Renal pelvis (tissue), 4 donors: Measurements from ENCODE around the gene GNG13. TPM values are rescaled to one million over a fixed set of nuclear protein-coding genes. Genes with fewer than 3 reads are reported as not detected.

Source experiments
- DNase-seq: peaks from one replicate; pipeline ENCODE4 v3.0.0-alpha.2; 2013
- polyA plus RNA-seq, 3 donors: library from polyadenylated mRNA; unstranded; fragments of 120-200 nt; gene quantifications; one replicate each; pipeline ENCODE4 v1.2.1, GENCODE V29; 2013; ENCODE audit not compliant: insufficient read length in 3 of 3

The GNG13 gene
- polyA plus RNA-seq, 3 donors: 0.39 to 0.47 (median 0.41) TPM

DNA sequence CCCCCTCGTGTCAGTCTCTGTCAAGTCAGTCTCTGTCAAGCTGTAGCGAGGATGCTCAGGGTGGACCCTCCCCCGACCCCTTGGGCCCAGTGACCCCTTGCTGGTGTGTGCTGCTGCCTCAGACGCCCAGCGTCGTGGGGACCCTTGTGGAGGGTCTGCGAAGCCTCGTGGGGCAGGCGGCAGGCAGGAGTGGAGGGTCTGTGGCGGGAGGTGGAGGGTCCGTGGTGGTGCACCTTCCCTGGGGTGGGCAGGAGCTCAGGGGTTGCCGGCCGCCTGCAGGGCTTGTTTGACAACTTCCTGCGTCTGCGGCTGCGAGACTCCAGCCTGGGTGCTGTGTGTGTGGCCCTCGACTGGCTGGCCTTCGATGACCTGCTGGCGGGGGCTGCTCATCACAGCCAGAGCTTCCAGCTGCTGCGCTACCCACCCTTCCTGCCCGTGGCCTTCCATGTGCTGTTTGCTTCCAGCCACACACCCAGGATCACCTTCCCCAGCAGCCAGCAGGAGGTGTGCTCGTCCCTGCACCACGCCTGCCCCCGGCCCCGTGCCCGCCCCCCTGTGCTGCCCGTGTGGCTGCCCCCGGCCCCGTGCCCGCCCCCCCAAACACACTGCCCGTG, 5.6 kb downstream of the GNG13 start:
- no peak for DNase-seq

DNA sequence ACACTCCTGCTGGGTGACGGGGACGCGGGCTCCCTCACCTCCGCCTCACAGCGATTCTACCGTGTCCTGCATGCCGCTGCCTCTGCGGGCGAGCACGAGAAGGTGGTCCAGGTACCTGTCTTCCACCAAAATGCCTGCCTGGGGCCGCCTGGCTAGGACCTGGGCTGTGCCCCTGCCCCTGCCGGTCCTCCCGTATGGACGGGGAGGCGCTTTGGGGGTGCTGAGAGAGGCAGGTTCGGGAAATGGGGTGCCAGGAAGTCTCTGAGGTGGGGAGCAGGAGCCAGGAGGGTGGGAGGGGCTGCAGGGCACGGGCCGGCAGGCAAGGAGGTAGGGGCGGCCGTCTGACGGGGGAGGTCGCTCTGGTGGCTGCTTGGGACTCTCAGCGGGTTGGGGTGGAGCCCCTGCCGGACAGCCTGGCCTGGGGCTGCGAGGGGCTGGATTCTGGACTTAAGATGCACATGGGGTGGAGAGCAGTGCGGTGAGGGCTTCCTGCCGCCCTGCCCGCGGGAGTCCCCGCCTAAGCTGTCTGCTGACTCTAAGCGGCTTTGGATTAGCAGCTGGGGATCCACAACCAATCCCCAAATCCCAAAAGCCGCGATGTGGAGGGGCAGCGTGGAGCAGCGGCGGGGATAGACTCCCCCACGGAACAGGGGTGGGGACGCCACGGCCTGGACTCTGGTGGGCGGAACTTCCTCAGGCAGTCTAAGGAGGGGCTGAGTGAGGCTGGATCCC, 6.3 kb downstream of the GNG13 start:
- DNase-seq: no peak

DNA sequence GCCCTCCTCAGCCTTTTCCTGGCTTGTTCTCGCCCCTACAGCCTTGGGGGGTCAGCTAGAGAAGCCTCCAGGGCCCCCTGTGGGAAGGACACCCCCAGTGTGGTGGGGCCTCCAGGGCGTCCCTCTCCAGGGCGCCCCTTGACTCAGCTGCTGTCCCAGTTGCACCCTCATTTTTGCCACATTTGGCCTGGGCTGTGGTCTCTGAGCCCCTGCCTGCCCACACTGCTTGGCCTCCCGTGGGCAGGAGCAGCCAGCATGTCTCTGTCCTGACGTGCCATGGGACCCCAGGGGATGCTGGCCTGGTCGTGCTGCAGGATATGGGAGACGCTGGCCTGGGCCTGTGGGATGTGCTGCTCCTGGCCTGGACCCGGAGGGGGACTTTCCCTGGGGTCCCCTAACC, 7.1 kb downstream of the GNG13 start:
- DNase-seq: no peak

DNA sequence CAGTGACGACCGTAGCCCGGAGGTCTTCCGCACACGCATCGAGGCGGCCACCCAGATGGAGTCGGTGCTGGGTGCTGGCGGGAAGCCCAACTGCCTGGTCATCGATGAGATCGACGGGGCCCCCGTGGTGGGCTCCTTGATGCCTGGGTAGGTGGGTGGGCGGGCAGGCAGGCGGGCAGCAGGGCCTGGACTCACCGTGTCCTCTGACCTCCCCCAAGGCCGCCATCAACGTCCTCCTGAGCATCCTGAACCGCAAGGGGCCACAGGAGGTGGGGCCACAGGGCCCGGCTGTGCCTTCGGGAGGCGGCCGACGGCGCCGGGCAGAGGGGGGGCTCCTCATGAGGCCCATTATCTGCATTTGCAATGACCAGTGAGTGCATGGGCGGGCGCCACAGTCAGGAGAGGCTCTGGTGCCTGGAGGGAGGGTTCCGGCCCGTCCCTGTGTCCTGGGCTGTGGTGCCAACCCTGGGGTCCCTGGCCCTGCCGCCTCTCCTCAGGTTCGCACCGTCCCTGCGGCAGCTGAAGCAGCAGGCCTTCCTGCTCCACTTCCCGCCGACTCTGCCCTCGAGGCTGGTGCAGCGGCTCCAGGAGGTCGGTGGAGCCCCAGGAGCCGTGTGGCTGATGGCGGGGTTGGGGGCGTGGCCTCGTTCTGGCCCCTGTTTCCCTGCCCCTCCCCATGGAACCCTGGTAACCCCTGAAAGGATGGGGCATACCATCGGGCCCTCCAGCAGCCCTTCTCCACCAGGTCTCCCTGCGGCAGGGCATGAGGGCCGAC, 8.1 kb downstream of the GNG13 start:
- DNase-seq: no peak

DNA sequence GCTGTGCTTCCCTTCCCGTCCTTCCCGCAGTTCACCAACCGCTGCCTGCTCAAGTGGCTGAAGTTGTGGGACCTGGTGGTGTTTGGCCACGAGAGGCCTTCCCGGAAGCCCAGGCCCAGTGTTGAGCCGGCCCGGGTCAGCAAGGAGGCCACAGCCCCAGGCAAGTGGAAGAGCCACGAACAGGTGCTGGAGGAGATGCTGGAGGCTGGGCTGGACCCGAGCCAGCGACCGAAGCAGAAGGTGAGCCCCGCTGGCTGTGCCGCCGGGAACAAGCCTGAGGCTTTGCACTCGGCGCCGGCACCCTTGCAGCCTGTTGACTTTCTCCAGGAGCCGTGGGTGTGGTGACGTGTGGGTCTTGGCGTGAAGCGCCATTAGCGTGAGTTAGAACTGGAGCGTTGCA, 9.4 kb downstream of the GNG13 start:
- no peak for DNase-seq

DNA sequence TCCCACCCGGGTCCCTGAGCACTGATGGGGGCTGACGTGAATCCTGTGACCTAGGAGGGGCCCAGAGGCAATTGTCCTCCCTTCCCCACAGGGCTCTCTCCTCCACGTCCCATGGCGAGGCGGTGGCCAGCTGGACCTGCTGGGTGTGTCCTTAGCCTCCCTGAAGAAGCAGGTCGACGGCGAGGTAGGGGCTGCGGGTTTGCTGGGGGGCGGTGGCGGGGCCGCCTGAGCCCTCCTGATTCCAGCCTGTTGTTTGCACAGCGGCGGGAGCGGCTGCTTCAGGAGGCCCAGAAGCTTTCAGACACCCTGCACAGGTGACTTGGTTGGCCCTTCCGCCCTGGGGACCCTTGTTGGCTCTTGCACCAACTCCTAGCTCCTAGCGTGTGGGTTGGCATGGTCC, 10.4 kb downstream of the GNG13 start:
- DNase-seq: no peak

DNA sequence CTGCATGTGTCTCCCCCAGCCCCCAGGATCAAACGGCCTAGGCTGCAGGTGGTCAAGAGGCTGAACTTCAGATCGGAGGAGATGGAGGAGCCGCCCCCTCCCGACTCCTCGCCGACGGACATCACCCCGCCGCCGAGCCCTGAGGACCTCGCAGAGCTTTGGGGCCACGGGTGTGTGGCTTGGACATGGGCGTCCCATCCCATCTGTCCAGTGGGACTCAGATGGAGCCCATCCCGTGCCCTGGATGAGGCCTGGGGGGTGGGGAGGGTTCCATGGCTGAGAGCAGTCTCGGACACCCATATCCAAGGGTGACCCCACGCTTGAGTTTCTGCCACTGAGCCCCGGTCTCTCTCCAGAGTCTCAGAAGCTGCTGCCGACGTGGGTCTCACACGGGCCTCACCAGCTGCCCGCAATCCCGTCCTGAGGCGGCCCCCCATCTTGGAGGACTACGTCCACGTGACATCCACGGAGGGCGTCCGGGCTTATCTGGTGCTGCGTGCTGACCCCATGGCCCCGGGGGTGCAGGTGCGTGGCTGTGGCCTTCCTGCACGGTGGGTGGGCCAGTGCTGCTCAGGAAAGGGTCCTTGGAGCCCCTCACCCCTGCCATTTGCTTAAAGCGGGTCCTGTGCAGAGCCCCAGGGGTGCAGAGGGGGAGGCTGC, 11.2 kb downstream of the GNG13 start:
- DNase-seq: no peak

DNA sequence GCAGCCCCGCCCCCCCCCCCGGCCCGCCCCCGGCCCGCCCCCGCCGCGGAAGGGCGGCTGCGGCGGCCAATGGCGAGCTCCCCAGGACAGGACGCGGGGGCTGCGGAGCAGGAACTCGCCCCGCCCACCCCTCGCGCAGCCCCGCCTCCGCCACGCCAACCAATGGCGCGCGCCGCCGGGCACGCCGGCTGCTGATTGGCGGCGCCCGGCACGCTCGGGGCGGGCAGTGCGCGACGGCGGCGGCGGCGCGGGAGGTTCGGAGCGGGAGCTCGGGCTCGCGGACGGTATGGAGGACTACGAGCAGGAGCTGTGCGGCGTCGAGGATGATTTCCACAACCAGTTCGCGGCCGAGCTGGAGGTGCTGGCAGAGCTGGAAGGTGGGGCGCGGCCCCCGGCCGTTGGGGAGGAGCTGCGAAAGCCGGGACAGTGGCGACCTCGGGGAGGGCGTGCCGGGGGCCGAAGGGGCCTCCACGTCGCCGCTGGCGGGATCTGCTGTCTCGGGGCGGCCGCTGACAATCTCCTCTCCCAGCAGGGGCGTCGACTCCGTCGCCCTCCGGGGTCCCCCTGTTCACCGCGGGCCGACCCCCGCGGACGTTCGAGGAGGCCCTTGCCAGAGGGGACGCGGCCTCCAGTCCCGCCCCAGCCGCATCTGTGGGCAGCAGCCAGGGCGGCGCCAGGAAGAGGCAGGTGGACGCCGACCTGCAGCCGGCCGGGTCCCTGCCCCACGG, 12.0 kb downstream of the GNG13 start, which contains the start of gene CHTF18:
Gene CHTF18 (plus strand): TSS at position 222 of the 728 bp plus-strand sequence. CDS start 65 bp downstream, at position 287.
- peak; percentile 91 for DNase-seq

DNA sequence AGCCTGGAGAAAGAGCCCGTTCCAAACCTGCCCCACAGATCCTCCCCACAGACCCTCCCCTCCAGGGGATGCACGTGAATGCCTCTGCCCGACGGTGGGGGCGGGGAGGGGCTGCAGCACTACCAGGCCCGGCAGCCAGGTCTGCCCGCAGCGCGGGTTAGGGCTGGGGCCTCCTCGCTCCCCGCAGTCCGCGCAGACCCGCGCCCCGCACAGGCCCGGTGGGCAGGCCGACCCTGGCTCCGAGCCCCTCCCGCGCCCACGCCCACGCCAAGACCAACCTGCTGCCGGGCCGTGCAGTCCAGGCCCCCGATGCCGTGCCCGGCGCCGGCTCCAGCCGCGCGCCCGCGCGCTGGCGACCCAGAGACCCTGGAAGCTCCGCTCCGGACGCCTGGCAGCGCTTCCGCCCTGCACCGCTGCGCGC, 12.5 kb downstream of the GNG13 start, which contains the start of gene RPUSD1:
Gene RPUSD1 (minus strand): TSS at position 404 of the 421 bp plus-strand sequence. CDS start 644 bp downstream, outside the sequence.
- DNase-seq: no peak

DNA sequence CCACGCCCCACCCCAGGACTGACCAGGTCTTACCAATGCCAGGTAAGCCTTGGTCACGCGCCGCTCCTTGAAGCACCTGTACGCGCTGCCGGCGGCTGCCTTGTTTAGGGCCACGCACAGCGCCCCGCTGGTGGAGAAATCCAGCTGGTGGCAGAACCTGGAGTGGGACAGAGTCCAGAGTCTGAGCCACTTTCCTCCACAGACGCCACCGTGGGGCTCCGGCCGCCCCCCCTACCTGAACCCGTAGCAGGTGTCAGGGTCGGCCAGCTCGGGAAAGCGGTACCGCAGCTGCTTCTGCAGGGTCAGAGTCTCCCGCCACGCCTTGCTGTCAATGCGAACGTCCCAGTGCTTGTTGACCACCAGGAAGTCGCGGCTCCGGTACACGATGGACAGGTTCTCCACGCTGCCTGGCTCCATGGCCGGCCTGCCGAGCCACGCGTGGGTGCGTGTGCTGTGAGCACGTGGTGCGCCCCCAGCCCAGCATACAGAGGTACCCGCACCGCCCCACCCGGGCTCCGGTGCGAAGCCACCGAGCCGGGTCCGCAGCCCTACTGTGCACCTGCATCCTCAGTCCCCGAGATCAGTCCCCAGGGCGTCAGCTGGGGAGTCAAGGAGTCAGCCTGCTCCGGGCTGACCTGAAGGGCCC, 13.1 kb downstream of the GNG13 start:
- DNase-seq: no peak

DNA sequence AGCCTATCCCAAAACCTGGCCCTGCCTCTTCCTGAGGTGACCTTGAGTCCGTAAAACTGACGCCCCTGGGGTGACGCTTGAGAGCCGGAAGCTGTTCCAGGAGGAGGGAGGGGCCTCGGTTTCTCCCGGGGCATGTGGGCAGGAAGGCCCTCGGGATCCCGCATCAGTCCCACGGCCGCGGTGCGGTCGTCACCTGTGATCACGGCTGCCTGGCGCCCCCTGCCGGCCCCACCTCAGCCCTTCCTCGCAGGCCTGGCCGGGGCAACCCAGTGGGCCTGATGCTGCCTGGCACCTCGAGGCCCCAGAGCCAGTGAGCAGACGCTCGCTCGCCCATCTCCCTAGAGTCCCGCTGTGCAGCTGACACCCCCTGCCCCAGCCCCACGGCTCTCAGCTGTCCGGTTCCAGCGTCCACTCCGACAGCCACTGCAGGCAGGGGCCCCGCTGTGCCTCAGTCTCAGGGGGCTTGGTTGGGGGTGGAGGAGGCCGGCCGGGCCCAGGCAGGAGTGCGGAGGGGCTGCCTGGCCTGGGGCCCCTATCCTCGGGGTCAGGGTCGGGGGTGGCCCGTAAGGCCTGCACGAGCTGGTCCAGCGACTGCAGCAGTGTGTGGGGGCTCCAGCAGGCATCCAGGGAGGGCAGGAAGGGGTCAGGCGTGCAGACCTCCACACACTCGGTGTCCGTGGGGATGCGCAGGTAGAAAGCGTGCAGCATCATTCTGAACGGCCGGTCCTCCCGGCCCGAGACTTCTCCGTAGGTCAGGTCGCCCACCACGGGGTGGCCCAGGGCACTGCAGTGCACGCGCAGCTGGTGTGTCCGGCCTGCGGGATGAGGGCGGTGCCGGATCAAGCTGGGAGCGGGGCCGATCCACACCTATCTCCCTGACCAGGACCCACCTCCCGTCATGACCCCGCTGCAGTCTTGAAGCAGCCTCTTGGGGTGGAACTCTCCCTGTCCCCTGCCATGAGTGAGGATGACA, 14.7 kb downstream of the GNG13 start:
- no peak for DNase-seq

DNA sequence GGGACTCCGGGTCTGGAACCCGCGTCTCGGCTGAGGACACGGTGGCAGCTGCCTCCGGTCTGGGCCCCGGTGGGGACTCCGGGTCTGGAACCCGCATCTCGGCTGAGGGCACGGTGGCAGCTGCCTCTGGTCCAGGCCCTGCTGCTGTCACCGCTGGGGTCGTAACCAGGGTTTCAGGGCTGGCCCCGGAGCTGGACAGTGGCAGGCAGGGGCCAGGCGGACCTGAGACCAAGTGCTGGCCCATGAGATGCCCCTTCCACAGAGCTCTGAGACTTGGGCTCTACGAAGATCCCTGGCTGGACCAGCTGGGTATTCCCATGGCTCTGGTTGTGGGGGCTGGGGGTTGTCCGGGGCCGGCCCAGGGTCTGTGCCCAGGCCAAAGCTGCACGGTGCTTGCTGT, 16.1 kb downstream of the GNG13 start:
- DNase-seq: no peak

DNA sequence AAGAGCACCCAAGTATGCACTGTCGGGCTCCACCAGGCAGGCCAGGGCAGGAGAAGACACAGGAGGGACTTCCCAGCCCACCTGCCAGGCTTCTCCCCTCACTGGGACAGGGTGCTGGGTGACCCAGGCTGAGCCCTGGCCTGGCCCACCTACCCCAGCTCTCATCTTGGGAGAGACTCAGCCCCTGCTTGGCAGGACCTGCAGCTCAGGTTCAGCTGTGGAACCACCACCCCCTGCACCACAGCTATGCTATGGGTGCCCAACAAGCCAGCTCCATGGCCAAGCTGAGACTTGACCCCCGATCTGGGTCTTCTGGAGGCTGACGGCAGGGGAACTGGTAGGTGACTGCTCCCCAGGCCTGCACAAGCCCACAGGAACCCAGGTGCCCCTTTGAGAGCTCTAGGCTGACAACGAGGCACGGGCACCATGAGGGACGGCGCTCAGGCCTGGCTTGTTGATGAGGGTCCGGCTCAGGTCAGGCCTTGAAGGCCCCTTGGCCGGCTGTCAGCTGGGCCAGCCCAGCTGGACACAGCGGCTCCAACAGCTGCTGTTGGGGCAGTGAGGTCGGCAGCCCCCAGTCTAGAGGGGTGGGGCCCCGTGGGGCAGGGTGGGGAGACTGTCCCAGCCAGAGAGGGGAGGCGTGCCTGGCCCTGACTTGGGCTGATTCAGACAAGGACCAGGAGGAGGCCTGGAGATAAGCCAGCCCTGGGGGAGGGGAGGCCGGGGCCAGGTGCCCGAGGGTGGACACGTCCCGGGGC, 17.0 kb downstream of the GNG13 start:
- no peak for DNase-seq

DNA sequence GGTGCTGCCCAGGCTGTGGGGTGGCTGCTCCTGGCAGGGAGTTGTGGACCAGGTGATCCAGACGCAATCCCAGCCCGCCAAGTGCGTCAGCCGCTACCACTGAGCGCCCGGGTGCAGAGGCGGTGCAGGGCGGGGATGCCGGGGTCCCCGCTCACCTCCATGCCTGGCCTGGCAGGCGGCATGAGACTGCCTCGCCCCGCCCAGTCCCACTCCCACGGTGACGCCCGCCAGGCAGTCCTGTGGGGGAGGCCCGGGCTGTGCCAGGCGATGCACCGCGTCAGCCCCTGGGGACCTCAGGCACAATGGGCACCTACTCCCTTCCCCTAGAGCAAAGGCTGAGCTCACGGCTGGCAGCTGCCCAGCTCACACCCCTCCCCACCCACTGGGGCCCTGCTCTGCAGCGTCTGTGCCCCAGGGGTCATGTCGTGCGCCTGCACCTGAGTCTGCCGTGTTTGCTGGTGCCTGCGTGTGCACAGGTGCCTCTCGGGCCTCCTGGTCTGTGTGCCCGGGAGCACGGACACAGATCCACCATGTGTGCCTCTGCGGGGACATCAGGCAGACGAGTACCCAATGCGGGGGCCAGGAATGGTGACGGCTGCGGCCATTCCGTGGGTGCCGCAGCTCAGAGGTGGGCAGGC, 17.6 kb downstream of the GNG13 start:
- no peak for DNase-seq

DNA sequence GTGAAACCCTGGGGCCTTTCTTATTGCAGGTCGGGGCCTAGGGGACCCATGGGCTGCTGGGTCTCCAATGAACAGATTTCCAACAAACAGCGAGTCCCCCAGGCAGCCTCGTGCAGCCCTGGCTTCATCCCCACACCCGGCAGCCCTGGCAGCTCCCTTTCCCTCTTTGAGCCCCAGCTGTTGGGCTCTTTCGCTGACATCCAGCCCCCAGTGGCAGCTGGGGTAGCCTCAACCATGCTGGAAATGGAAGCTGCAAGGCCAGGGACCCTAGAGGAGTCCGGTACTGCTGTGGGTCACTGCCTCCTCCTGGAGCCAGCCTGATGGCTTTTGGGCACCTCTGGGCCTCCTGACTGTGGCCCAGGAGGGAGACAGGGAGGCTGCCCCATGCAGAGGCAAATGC, 18.3 kb downstream of the GNG13 start:
- no peak for DNase-seq

DNA sequence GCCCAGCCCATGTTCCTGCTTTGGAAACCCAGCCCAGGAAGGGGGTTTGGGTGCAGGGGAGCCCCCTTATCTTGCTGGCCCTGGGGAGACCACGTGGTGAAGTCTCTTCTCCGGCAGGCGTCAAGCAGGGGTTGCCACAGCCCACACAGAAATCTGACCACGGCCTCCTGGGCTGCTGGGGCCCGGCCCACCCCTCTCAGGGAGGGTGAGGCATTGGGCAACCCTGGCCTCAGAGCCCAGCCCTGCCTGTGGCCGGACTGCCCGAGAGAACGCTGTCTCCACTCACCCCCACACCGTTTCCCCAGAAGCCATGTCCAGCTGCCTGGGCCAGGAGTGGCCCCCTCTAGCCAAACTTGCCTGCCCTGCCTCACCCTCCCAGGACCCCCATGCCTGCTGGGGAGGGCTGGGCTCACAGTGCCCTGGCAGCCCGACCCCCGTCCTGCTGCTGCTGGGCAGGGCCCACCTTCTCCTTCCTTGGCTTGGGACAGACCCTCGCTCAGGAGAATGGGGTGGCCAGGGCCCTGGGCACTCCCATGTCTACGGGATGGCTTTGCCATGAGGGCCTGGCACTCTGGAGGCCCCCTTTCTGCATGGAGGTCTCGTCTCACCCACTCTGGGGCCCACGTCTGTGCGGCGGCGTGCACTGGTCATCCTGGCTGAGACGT, 19.1 kb downstream of the GNG13 start:
- no peak for DNase-seq

DNA sequence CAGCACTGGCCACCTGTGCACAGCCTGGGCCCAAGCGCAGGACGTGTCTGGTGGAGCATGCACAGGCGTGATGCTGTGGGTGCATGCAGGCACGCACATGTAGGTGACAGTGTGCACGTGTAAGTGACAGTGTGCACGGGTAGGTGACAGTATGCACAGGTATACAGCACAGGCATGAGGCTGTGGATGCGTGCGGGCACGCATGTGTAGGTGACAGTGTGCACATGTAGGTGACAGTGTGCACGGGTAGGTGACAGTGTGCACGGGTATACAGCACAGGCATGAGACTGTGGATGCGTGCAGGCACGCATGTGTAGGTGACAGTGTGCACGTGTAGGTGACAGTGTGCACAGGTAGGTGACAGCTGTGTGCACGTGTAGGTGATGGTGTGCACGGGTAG, 20.2 kb downstream of the GNG13 start:
- no peak for DNase-seq

DNA sequence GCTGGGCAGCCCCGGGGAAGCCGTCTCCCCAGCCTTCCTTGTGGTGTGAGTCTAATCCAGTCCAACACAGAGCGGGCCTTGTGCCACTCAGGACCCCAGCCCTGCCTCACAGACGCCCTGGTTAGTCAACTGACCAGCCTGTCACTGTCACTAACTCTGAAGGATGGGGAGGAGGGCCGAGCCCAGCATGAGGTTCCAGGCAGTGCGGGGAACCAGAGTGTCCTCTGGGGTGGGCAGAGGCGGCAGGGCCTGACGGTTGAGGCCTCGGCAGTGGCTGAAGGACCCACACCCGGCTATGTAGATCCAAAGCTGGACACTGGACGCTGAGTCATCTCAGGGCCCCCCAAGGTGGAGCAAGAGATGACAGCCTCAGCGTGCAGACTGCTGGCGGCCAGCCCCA, 21.0 kb downstream of the GNG13 start:
- DNase-seq: no peak
